Keratinocyte (primary cell): Measurements from ENCODE around the gene PLA2G2F. TPM values are rescaled to one million over a fixed set of nuclear protein-coding genes. Genes with fewer than 3 reads are reported as not detected.

Experiments
- DNase-seq: peaks from one replicate; pipeline ENCODE4 v3.0.0-alpha.2; 2011; ENCODE audit warnings: low read depth, missing footprints, low spot score
- FAIRE-seq: peaks from 2 replicates; lab custom pipeline; 2011; peaks lifted over from hg19 to GRCh38; lab: Jason Lieb, UNC
- H2AFZ ChIP-seq: 2 replicates; pipeline ENCODE4 v1.6.0; 2012; ENCODE audit warnings: low read length, control low read depth, inconsistent platforms; ENCODE audit not compliant: control insufficient read depth
- H3K27ac ChIP-seq: 2 replicates; pipeline ENCODE4 v1.5.1; 2011; ENCODE audit warnings: low read length; ENCODE audit not compliant: control insufficient read depth, insufficient read depth
- H3K27me3 ChIP-seq: 3 replicates; pipeline ENCODE4 v1.6.0; 2011; ENCODE audit warnings: low read length; ENCODE audit not compliant: control insufficient read depth, insufficient read depth; ENCODE audit errors: extremely low read depth
- H3K36me3 ChIP-seq, 2 experiments: 2 replicates in 1 of 2; 3 replicates in 1 of 2; pipeline ENCODE4 v1.5.1; 2011; ENCODE audit warnings: low read length in 2 of 2, mild to moderate bottlenecking in 1 of 2; ENCODE audit not compliant: control insufficient read depth in 2 of 2, insufficient read depth in 2 of 2; ENCODE audit errors: extremely low read depth in 1 of 2
- H3K4me1 ChIP-seq: 3 replicates; pipeline ENCODE4 v1.5.1; 2011; ENCODE audit warnings: low read length; ENCODE audit not compliant: control insufficient read depth, insufficient read depth; ENCODE audit errors: extremely low read depth
- H3K4me2 ChIP-seq: 3 replicates; pipeline ENCODE4 v1.6.0; 2011; ENCODE audit warnings: low read depth, low read length; ENCODE audit not compliant: control insufficient read depth, insufficient read depth; ENCODE audit errors: extremely low read depth
- H3K4me3 ChIP-seq, 3 experiments: fragments of 200-600 bp in 1 of 3; sonication (generic) in 1 of 3; 2 replicates in 2 of 3; 3 replicates in 1 of 3; pipeline ENCODE4 v1.5.1; 2011 to 2016; ENCODE audit warnings: low read length in 3 of 3, mild to moderate bottlenecking in 3 of 3, control low read depth in 2 of 3, inconsistent platforms in 1 of 3, low read depth in 1 of 3, mixed read lengths in 1 of 3, mixed run types in 1 of 3, moderate library complexity in 1 of 3; ENCODE audit not compliant: control insufficient read depth in 2 of 3, insufficient read depth in 2 of 3; ENCODE audit errors: extremely low read depth in 1 of 3
- H3K79me2 ChIP-seq: 2 replicates; pipeline ENCODE4 v1.6.0; 2012; ENCODE audit warnings: low read length; ENCODE audit not compliant: control insufficient read depth, insufficient read depth
- H3K9ac ChIP-seq: 3 replicates; pipeline ENCODE4 v1.6.0; 2011; ENCODE audit warnings: low read length; ENCODE audit not compliant: control insufficient read depth, insufficient read depth; ENCODE audit errors: extremely low read depth
- H3K9me1 ChIP-seq: 3 replicates; pipeline ENCODE4 v1.6.0; 2011; ENCODE audit warnings: low read length; ENCODE audit not compliant: control insufficient read depth, insufficient read depth; ENCODE audit errors: extremely low read depth
- H3K9me3 ChIP-seq: 2 replicates; pipeline ENCODE4 v1.5.1; 2012; ENCODE audit warnings: low read depth, low read length; ENCODE audit not compliant: control insufficient read depth
- H4K20me1 ChIP-seq: 3 replicates; pipeline ENCODE4 v1.6.0; 2011; ENCODE audit warnings: low read length; ENCODE audit not compliant: control insufficient read depth, insufficient read depth; ENCODE audit errors: extremely low read depth
- EZH2 ChIP-seq: IDR thresholded peaks from one replicate; pipeline ENCODE4 v1.6.1; 2012; ENCODE audit warnings: inconsistent platforms, mild to moderate bottlenecking, low read length, moderate library complexity
- dilution Hi-C: fragments of 300-500 bp; cut with MboI; formaldehyde crosslinking; loops from one replicate; pipeline ENCODE4 v1.7.0; 2020; ENCODE audit warnings: low sequenced_read_pairs; ENCODE audit not compliant: extremely low pct_ligation_motif_present
- polyA plus RNA-seq, 5 experiments: library from polyadenylated mRNA; depleted of rRNA in 3 of 5; stranded (reverse) in 3 of 5; stranded (forward) in 1 of 5; unstranded in 1 of 5; fragments of >200 nt; gene quantifications; 1 replicate in 1 of 5; 2 replicates in 3 of 5; 3 replicates in 1 of 5; pipeline versions ENCODE4 v1.2.1 to v1.2.3, GENCODE V29; 2011 to 2012; ENCODE audit warnings: missing spikeins in 2 of 5, low read depth in 1 of 5, low replicate concordance in 1 of 5
- TF ChIP-seq, protein P1 (sequence below), 3 experiments: IDR thresholded peaks in 1 of 3; conservative IDR thresholded peaks in 1 of 3; optimal IDR thresholded peaks in 1 of 3; 2 replicates in 2 of 3; 3 replicates in 1 of 3; pipeline versions ENCODE3 to v1.5.1; 2011; ENCODE audit warnings: low read length in 3 of 3, mild to moderate bottlenecking in 3 of 3, moderate library complexity in 2 of 3, control low read depth in 1 of 3, inconsistent platforms in 1 of 3; ENCODE audit not compliant: insufficient read depth in 2 of 3; ENCODE audit errors: extremely low read depth in 1 of 3

The PLA2G2F gene
- polyA plus RNA-seq, 1 donor (not counting 4 experiments of a cell fraction or from before 2014, with no cell fraction given) = 0.26 TPM

DNA sequence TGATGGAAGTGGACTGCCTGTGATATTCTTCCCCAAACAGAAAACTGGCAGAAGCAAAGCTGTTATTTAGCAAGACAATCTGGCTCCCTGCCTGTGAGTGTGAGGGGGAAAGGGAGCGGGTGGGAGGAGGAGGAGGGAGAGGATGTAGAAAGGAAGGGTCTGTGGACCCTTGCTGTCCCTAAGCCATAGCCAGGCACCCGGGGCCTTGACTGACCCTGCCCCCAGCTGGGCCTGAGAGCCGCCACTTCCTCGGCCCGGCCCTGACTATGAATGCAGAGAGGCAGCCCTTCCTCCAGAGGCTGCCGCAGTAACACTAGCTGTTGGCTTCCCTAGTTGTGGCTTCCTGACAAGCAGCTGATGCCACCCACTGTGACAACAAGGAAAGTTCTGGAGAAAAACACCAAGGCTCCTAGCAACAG lies 13.9 kb downstream of the PLA2G2F start:
- Histone ChIP-seq H3K79me2 (no peaks in the 10 kb centered on the region), H3K27ac (no peak overlapping the region), H3K9me1 (no peaks in the 10 kb centered on the region), H3K27me3 (no peaks in the 10 kb centered on the region), H3K4me2 (no peak overlapping the region), H4K20me1 (no peaks in the 10 kb centered on the region), H2AFZ (no peak overlapping the region), H3K9ac (no peak overlapping the region), H3K4me1 (peaks cover 6% of the 10 kb centered on the region), H3K9me3 (no peaks in the 10 kb centered on the region), H3K36me3 (no peaks in the 10 kb centered on the region), H3K4me3 (no peak overlapping the region)
- dilution Hi-C loops = no loop called here
- no peak for DNase-seq
- TF ChIP-seq, protein P1, sequence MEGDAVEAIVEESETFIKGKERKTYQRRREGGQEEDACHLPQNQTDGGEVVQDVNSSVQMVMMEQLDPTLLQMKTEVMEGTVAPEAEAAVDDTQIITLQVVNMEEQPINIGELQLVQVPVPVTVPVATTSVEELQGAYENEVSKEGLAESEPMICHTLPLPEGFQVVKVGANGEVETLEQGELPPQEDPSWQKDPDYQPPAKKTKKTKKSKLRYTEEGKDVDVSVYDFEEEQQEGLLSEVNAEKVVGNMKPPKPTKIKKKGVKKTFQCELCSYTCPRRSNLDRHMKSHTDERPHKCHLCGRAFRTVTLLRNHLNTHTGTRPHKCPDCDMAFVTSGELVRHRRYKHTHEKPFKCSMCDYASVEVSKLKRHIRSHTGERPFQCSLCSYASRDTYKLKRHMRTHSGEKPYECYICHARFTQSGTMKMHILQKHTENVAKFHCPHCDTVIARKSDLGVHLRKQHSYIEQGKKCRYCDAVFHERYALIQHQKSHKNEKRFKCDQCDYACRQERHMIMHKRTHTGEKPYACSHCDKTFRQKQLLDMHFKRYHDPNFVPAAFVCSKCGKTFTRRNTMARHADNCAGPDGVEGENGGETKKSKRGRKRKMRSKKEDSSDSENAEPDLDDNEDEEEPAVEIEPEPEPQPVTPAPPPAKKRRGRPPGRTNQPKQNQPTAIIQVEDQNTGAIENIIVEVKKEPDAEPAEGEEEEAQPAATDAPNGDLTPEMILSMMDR (optimal IDR thresholded peaks at IDR 0.05 in 1 of 3, IDR thresholded peaks at IDR 0.05 in 1 of 3, conservative IDR thresholded peaks at IDR 0.05 in 1 of 3; ENCODE audit: extremely low read depth in 1 of 3, insufficient read depth in 2 of 3, low read length in 3 of 3) = no peak
- no peak for TF ChIP-seq EZH2
- FAIRE-seq = no peak

DNA sequence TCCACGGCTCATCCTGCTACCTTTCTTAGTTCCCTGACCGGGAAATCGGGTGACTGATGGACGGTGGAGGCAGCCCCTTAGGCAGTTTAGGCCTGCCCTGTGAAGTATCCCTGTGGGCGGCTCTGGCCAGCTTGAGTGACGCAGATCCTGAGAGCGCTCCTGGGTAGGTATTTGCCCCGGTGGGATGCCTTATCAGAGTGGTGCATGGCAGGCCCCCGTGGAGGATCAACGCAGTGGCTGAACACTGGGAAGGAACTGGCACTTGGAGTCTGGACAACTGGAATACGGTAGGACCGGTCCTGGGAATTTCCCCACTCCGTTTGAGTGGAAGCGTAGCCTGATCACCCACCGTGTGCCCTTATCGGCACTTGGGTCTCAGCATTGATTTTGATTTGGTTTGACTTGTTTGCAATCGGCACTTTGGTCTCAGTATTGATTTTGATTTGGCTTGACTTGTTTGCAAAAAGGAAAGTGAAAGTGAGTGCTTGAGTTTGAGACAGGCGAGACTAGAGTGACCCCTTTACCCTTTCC lies 15.2 kb downstream of the PLA2G2F start:
- no peak for FAIRE-seq
- H3K4me3 ChIP-seq = no peak overlapping the region
- TF ChIP-seq, protein P1 (optimal IDR thresholded peaks at IDR 0.05 in 1 of 3, IDR thresholded peaks at IDR 0.05 in 1 of 3, conservative IDR thresholded peaks at IDR 0.05 in 1 of 3; ENCODE audit: extremely low read depth in 1 of 3, insufficient read depth in 2 of 3, low read length in 3 of 3) = no peak
- no peak for TF ChIP-seq EZH2
- no peaks in the 10 kb centered on the region for H3K36me3 ChIP-seq
- H3K9ac ChIP-seq = no peak overlapping the region
- dilution Hi-C loops = no loop called here
- no peaks in the 10 kb centered on the region for H4K20me1 ChIP-seq
- no peaks in the 10 kb centered on the region for H3K9me1 ChIP-seq
- H3K4me2 ChIP-seq = no peak overlapping the region
- H3K79me2 ChIP-seq = no peaks in the 10 kb centered on the region
- peaks cover 5% of the 10 kb centered on the region for H3K9me3 ChIP-seq
- H3K4me1 ChIP-seq = peaks cover 6% of the 10 kb centered on the region
- H2AFZ ChIP-seq = no peak overlapping the region
- H3K27ac ChIP-seq = no peak overlapping the region
- DNase-seq = no peak
- no peaks in the 10 kb centered on the region for H3K27me3 ChIP-seq
